Osteocyte (in vitro differentiated cells): Measurements from ENCODE around the gene COX19. TPM values are rescaled to one million over a fixed set of nuclear protein-coding genes. Genes with fewer than 3 reads are reported as not detected.

ENCODE experiments used
- DNase-seq: peaks from one replicate; pipeline ENCODE4 v3.0.0; 2021; ENCODE audit warnings: mixed read lengths; ENCODE audit not compliant: unreplicated experiment; ENCODE audit errors: extremely low spot score
- H3K27ac Mint-ChIP-seq: one replicate; pipeline ENCODE4 v1.8.0; 2021; ENCODE audit warnings: mild to moderate bottlenecking, mixed read lengths; ENCODE audit not compliant: unreplicated experiment
- H3K27me3 Mint-ChIP-seq: one replicate; pipeline ENCODE4 v1.8.0; 2021; ENCODE audit warnings: mixed read lengths; ENCODE audit not compliant: unreplicated experiment
- H3K36me3 Mint-ChIP-seq: one replicate; pipeline ENCODE4 v1.8.0; 2021; ENCODE audit warnings: mixed read lengths; ENCODE audit not compliant: unreplicated experiment
- H3K4me1 Mint-ChIP-seq: one replicate; pipeline ENCODE4 v1.8.0; 2021; ENCODE audit warnings: mixed read lengths; ENCODE audit not compliant: unreplicated experiment
- H3K4me3 Mint-ChIP-seq: one replicate; pipeline ENCODE4 v1.8.0; 2021; ENCODE audit warnings: mild to moderate bottlenecking, moderate library complexity, mixed read lengths; ENCODE audit not compliant: unreplicated experiment
- H3K9me3 Mint-ChIP-seq: one replicate; pipeline ENCODE4 v1.8.0; 2021; ENCODE audit warnings: mixed read lengths; ENCODE audit not compliant: unreplicated experiment
- total RNA-seq: library from RNA; stranded (reverse); gene quantifications from 2 replicates; pipeline ENCODE4 v1.2.1, GENCODE V29; 2021
- TF ChIP-seq, protein P1 (sequence below): fragments of 200-600 bp; sonication (generic); IDR thresholded peaks from 2 replicates; pipeline ENCODE4 v1.5.0; 2021; ENCODE audit warnings: antibody characterized with exemption, mild to moderate bottlenecking, moderate library complexity

Gene COX19
- total RNA-seq, 1 donor from 2014 or later, result 11.4 TPM

DNA sequence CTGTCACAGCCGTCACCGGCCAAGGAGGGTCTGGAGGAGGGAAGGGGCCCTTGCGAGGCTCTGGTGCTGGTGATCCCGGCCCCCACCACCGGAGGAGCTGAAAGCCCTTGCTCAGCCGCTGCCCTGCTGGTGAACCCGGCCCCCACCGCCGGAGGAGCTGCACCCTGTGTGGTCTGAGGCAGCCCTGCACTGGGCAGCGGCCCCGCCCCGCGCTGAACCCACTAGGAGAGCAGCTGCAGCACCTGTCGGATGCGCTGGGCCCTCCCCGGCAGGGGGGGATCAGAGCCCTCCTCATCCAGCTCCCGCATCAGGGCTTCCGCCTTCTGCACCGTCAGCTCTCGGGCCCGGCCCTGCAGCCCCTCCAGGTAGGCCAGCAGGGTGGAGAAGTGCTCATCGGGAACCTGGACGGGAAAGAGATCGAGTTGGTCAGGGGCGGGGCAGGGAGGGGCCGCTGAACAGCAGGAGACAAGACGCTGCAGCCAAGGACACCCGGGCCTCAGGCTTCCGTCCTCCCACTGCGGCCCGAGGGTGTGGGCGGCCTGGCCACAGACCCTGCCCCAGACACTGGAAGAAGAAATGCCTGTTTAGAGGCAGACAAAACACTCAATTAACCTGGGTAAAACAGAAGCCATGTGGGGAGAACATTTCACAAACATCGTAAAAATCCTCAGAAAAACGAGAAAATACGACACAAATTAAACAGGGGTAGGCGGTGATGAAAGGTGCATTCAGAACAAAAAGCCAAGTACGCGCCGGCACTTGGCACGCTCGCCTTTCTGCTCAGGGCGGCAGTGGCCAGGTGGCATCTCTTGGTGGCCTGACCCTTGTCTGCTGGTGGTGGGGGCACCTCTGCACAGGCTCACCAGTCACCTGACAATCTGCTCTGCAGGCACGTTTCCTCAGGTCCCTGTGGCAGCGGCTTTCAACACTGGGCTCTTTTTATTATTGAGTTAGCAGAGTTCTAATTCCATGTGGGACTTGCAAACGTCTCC, 22.4 kb upstream of the COX19 start:
- TF ChIP-seq, protein P1, sequence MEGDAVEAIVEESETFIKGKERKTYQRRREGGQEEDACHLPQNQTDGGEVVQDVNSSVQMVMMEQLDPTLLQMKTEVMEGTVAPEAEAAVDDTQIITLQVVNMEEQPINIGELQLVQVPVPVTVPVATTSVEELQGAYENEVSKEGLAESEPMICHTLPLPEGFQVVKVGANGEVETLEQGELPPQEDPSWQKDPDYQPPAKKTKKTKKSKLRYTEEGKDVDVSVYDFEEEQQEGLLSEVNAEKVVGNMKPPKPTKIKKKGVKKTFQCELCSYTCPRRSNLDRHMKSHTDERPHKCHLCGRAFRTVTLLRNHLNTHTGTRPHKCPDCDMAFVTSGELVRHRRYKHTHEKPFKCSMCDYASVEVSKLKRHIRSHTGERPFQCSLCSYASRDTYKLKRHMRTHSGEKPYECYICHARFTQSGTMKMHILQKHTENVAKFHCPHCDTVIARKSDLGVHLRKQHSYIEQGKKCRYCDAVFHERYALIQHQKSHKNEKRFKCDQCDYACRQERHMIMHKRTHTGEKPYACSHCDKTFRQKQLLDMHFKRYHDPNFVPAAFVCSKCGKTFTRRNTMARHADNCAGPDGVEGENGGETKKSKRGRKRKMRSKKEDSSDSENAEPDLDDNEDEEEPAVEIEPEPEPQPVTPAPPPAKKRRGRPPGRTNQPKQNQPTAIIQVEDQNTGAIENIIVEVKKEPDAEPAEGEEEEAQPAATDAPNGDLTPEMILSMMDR, result no peak

GRCh38 chr7:996079-996872, 20.9 kb upstream of the COX19 start:
- H3K9me3 Mint-ChIP-seq, result no peaks in the 10 kb centered on the region
- TF ChIP-seq, protein P1, result no peak
- H3K36me3 Mint-ChIP-seq, result peaks cover 6% of the 10 kb centered on the region
- H3K27ac Mint-ChIP-seq, result no peak overlapping the region
- DNase-seq, result no peak
- H3K27me3 Mint-ChIP-seq, result no peaks in the 10 kb centered on the region
- peaks cover 11% of the 10 kb centered on the region for H3K4me1 Mint-ChIP-seq
- H3K4me3 Mint-ChIP-seq, result no peak overlapping the region

More for the DNA sequence above, 22.4 kb upstream of the COX19 start:
- Mint-ChIP-seq H3K4me1 (peaks cover 11% of the 10 kb centered on the region), H3K27ac (no peak overlapping the region), H3K36me3 (peaks cover 6% of the 10 kb centered on the region), H3K27me3 (no peaks in the 10 kb centered on the region), H3K4me3 (no peak overlapping the region), H3K9me3 (no peaks in the 10 kb centered on the region)
- no peak for DNase-seq

DNA sequence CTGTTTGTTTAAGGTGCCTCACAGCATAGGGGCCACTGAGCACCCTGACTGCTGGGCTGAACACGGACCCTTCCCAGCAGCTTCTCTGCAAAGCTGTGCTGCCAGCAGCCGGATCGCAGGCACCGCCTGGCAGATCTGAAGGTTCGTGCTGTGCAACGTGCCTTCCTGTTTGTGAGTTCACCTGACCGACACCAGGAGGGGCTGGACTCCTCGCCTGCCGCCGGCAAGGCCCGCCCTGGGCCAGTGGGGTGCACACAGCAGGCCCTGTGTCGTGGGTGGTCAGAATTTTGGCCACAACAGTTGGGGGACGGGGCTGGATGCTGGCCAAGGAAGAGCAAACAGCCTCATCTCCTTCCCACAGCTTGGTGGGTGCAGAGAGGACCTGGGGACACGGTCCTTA, 20.2 kb upstream of the COX19 start:
- TF ChIP-seq, protein P1, result no peak
- H3K4me3 Mint-ChIP-seq, result no peak overlapping the region
- DNase-seq, result no peak
- H3K4me1 Mint-ChIP-seq, result peaks cover 14% of the 10 kb centered on the region
- H3K9me3 Mint-ChIP-seq, result no peaks in the 10 kb centered on the region
- H3K36me3 Mint-ChIP-seq, result peaks cover 5% of the 10 kb centered on the region
- no peaks in the 10 kb centered on the region for H3K27me3 Mint-ChIP-seq
- no peak overlapping the region for H3K27ac Mint-ChIP-seq

DNA sequence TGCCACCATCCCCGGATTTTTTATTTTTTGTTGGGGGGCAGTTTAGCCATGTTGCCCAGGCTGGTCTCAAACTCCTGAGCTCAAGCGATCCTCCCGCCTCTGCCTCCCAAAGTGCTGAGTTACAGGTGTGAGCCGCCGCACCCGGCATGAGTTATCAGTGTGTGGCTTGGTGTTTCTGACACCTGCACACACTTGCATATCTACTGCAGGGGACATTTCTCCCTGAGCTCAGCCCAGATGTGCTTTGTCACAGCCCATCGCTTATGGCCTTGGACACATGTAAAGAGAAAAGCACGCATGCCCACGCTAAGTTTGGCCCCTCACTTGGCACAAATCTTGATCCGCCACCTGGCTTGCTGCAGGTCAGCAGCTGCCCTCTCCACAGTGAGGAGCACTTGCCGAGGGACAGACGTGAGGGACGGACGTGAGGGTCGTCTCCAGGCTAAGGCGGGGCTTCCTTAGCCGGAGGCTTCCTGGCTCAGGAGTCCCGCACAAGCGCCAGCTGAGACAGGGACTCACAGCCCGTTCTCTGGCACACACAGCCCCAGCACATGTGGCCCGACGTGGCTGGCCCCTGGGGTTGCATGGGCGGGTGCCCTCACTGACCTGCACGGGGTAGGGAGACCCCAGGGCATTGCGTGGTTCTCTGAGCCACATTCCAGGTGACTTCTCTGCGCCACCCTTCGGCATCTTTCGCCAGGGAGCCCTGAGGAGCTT, 19.4 kb upstream of the COX19 start:
- Mint-ChIP-seq H3K4me1 (peaks cover 15% of the 10 kb centered on the region), H3K4me3 (no peak overlapping the region), H3K9me3 (no peaks in the 10 kb centered on the region), H3K27me3 (no peaks in the 10 kb centered on the region), H3K27ac (no peak overlapping the region), H3K36me3 (peaks cover 5% of the 10 kb centered on the region)
- DNase-seq, result no peak
- TF ChIP-seq, protein P1, result no peak
